Coronary artery (tissue), 2 donors: ENCODE results near the gene NDUFC2.
"Not testable (repeated sequence)": the region's sequence is repeated elsewhere in the genome, so short reads cannot be mapped to it uniquely, and the experiment has no call there.

ENCODE experiments used
- DNase-seq: peaks from one replicate; pipeline ENCODE4 v3.0.0-alpha.2; 2017; ENCODE audit warnings: low spot score
- H3K27ac ChIP-seq, 2 donors: fragments of 200-600 bp; sonication (generic); one replicate each; pipeline ENCODE4 v1.5.1; 2016 to 2019
- H3K4me3 ChIP-seq: fragments of 200-600 bp; sonication (generic); 2 replicates; pipeline ENCODE4 v1.5.1; 2016; ENCODE audit warnings: mild to moderate bottlenecking, moderate library complexity
- CTCF ChIP-seq: fragments of 200-600 bp; sonication (generic); IDR thresholded peaks from one replicate; pipeline ENCODE4 v1.5.1; 2019; ENCODE audit warnings: antibody characterized with exemption

The NDUFC2 gene

GRCh38 chr11:78085972-78086371 is 6.3 kb upstream of the NDUFC2 start:
- DNase-seq = no peak
- TF ChIP-seq CTCF = no peak

DNA sequence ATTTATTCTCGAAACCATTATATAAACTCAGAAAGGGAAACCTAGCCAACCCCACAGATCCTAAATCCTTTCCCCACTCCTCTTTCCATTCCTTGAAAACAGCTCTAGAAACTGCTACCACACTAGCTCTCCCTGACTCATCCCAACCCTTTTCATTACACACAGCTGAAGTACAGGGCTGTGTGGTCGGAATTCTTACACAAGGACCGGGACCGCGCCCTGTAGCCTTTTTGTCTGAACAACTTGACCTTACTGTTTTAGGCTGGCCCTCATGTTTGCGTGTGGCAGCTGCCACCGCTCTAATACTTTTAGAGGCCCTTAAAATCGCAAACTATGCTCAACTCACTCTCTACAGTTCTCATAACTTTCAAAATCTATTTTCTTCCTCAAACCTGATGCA is 4.8 kb upstream of the NDUFC2 start:
- DNase-seq, H3K4me3 ChIP-seq, H3K27ac ChIP-seq: not testable (repeated sequence)

More at GRCh38 chr11:78085972-78086371, 6.3 kb upstream of the NDUFC2 start:
- H3K27ac ChIP-seq = no peak overlapping the region
- no peak overlapping the region for H3K4me3 ChIP-seq

GRCh38 chr11:78083021-78083420 is 3.4 kb upstream of the NDUFC2 start:
- no peak for DNase-seq
- no peak overlapping the region for H3K4me3 ChIP-seq
- no peak for TF ChIP-seq CTCF
- H3K27ac ChIP-seq = no peak overlapping the region

- no peak for DNase-seq
- no peak for TF ChIP-seq CTCF
- Histone ChIP-seq H3K4me3 (no peak overlapping the region), H3K27ac (no peak overlapping the region)
These were observed 2.5 kb upstream of the NDUFC2 start for GRCh38 chr11:78082146-78082545.

DNA sequence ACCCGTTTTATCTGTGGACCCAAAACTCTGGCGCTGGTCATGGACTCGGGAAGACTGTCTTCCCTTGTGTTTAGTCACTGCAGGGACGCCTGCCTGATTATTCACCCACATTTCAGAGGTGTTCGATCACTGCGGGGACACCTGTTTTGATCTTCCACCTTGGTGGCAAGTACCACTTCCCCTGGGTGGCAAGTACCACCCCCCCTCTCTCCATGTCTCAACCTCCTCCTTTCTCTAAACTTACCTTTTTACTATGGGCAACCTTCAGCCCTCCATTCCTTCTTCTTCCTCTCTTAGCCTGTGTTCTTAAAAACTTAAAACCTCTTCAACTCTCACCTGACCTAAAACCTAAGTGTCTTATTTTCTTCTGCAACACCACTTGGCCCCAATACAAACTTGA is 1.9 kb upstream of the NDUFC2 start:
- no peak overlapping the region for H3K4me3 ChIP-seq
- H3K27ac ChIP-seq = no peak overlapping the region
- TF ChIP-seq CTCF = no peak
- DNase-seq = no peak

DNA sequence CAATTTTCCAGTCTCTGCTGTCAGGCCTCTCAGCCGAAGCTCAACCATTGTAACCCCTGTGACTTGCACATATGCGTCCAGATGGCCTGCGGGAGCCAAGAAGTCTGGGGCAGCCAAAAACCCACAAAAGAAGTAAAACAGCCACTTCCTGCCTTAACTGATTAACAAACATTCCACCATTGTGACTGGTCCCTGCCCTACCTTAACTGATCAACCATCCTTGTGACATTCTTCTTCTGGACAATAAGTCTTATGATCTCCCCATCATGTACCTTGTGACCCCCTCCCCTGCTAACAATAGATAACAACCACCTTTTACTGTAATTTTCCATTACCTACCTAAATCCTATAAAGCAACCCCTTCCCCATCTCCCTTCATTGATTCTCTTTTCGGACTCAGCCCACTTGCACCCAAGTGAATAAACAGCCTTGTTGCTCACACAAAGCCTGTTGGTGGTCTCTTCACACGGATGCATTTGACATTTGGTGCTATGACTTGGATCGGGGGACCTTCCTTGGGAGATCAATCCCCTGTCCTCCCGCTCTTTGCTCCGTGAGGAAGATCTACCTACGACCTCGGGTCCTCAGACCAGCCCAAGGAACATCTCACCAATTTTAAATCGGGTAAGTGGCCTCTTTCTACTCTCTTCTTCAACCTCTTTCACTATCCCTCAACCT is 1.3 kb upstream of the NDUFC2 start:
- no peak overlapping the region for H3K27ac ChIP-seq
- TF ChIP-seq CTCF = no peak
- H3K4me3 ChIP-seq = no peak overlapping the region
- DNase-seq = no peak

- H3K27ac ChIP-seq = peak overlapping the region; percentile 61 to 78
- TF ChIP-seq CTCF = no peak
- no peak for DNase-seq
- H3K4me3 ChIP-seq = peak overlapping the region; percentile 84
These were observed 589 bp upstream of the NDUFC2 start for GRCh38 chr11:78080084-78080817.
